Measurements from ENCODE around the gene DLGAP1.

- TF ChIP-seq HDGF (IDR thresholded peaks at IDR 0.05; ENCODE audit: borderline replicate concordance) (no peak), ELF4 (IDR thresholded peaks at IDR 0.05) (no peak), FOXM1 (IDR thresholded peaks at IDR 0.05; ENCODE audit: borderline replicate concordance) (no peak), TARDBP (IDR thresholded peaks at IDR 0.05) (no peak), BHLHE40 (IDR thresholded peaks at IDR 0.05; ENCODE audit: borderline replicate concordance) (no peak), FOXA1 (IDR thresholded peaks at IDR 0.05) (no peak), CTBP1 (IDR thresholded peaks at IDR 0.05; ENCODE audit: borderline replicate concordance) (no peak)
Observed at GRCh38 chr18:3596637-3597384, 858.3 kb downstream of the DLGAP1 start.
